BJ (cell line): ENCODE results near the gene PRIMPOL. TPM values are rescaled to one million over a fixed set of nuclear protein-coding genes. Genes with fewer than 3 reads are reported as not detected.

ENCODE experiments used
- CTCF ChIA-PET: fragments of 350-600 bp; formaldehyde crosslinking; extraction: SDS; loops from one replicate; lab custom pipeline; 2021; ENCODE audit warnings: antibody characterized with exemption, inconsistent platforms; lab: Yijun Ruan, JAX
- POLR2A ChIA-PET: fragments of 300-600 bp; sonication (Branson Sonifier 250); formaldehyde crosslinking; extraction: SDS; loops from one replicate; lab custom pipeline; 2021; ENCODE audit warnings: antibody characterized with exemption; lab: Charles Lee
- DNase-seq: peaks from one replicate; pipeline ENCODE4 v3.0.0-alpha.2; 2011; ENCODE audit warnings: low read depth
- H3K27me3 ChIP-seq: 2 replicates; pipeline ENCODE4 v1.6.0; 2011; ENCODE audit warnings: low read length; ENCODE audit not compliant: control insufficient read depth, insufficient read depth
- H3K36me3 ChIP-seq: 2 replicates; pipeline ENCODE4 v1.5.1; 2011; ENCODE audit warnings: low read length; ENCODE audit not compliant: control insufficient read depth, insufficient read depth
- H3K4me3 ChIP-seq: 2 replicates; pipeline ENCODE4 v1.5.1; 2011; ENCODE audit warnings: low read depth, mild to moderate bottlenecking, control low read depth, low read length
- CTCF ChIP-seq: IDR thresholded peaks from 2 replicates; pipeline ENCODE4 v1.5.1; 2011; ENCODE audit warnings: low read depth, mild to moderate bottlenecking, control low read depth, inconsistent platforms, low read length, moderate library complexity; ENCODE audit not compliant: insufficient read depth
- polyA plus RNA-seq: library from polyadenylated mRNA; depleted of rRNA; stranded (reverse); fragments of >200 nt; gene quantifications from 2 replicates; pipeline ENCODE4 v1.2.3, GENCODE V29; 2011

PRIMPOL gene
- polyA plus RNA-seq, 1 experiment = 6.0 TPM

GRCh38 chr4:184671101-184671500, 21.6 kb downstream of the PRIMPOL start:
- DNase-seq = no peak
- Histone ChIP-seq H3K36me3 (peaks cover 15% of the 10 kb centered on the region), H3K27me3 (no peaks in the 10 kb centered on the region), H3K4me3 (no peak overlapping the region)
- ChIA-PET POLR2A (no interaction called here), CTCF (no interaction called here)
- TF ChIP-seq CTCF = no peak

GRCh38 chr4:184672741-184673140, 23.2 kb downstream of the PRIMPOL start:
- Histone ChIP-seq H3K4me3 (no peak overlapping the region), H3K36me3 (peaks cover 15% of the 10 kb centered on the region), H3K27me3 (no peaks in the 10 kb centered on the region)
- ChIA-PET CTCF (interaction anchor here (1.2 kb wide), 1 partner anchor 12 kb away, joined by 3 read pairs; no protein-coding TSS in a partner anchor), POLR2A (no interaction called here)
- no peak for TF ChIP-seq CTCF
- no peak for DNase-seq

- Histone ChIP-seq H3K4me3 (no peak overlapping the region), H3K27me3 (no peaks in the 10 kb centered on the region), H3K36me3 (peaks cover 9% of the 10 kb centered on the region)
- CTCF ChIA-PET = no interaction called here
- no peak for DNase-seq
- POLR2A ChIA-PET = no interaction called here
- TF ChIP-seq CTCF = no peak
Measured at GRCh38 chr4:184674011-184674410, 24.5 kb downstream of the PRIMPOL start.

- CTCF ChIA-PET = no interaction called here
Measured at GRCh38 chr4:184675018-184675417, 25.5 kb downstream of the PRIMPOL start.

GRCh38 chr4:184675821-184676492, 26.4 kb downstream of the PRIMPOL start:
- CTCF ChIA-PET = no interaction called here
- POLR2A ChIA-PET = no interaction called here
- DNase-seq = no peak
- no peak overlapping the region for H3K4me3 ChIP-seq
- TF ChIP-seq CTCF = no peak
- peaks cover 5% of the 10 kb centered on the region for H3K36me3 ChIP-seq
- no peaks in the 10 kb centered on the region for H3K27me3 ChIP-seq

More at GRCh38 chr4:184675018-184675417, 25.5 kb downstream of the PRIMPOL start:
- TF ChIP-seq CTCF = no peak
- H3K27me3 ChIP-seq = no peaks in the 10 kb centered on the region
- POLR2A ChIA-PET = no interaction called here
- H3K4me3 ChIP-seq = no peak overlapping the region
- no peak for DNase-seq
- peaks cover 5% of the 10 kb centered on the region for H3K36me3 ChIP-seq
